Lower leg skin (tissue), 3 donors: ENCODE measurements around the gene PCA3.

Experiments used
- CTCF ChIP-seq, 3 donors: fragments of 450-650 bp; IDR thresholded peaks; one replicate each; pipeline ENCODE4 v1.5.1; 2016; ENCODE audit warnings: antibody characterized with exemption in 3 of 3, mild to moderate bottlenecking in 3 of 3, moderate library complexity in 2 of 3
- POLR2A ChIP-seq, 2 donors: fragments of 450-650 bp; IDR thresholded peaks; one replicate each; pipeline ENCODE4 v1.6.1; 2016 to 2017; ENCODE audit warnings: antibody characterized with exemption in 2 of 2, mild to moderate bottlenecking in 1 of 2, moderate library complexity in 1 of 2

- no peak for TF ChIP-seq POLR2A (IDR thresholded peaks at IDR 0.05)
- no peak for TF ChIP-seq CTCF (IDR thresholded peaks at IDR 0.05)
These were observed 13.2 kb upstream of the PCA3 start for GRCh38 chr9:76751001-76751400.
